GM23248 (cell line): Measurements from ENCODE around the gene SCAMP2. TPM values are rescaled to one million over a fixed set of nuclear protein-coding genes. Genes with fewer than 3 reads are reported as not detected.

Experiments used
- DNase-seq: peaks from one replicate; pipeline ENCODE4 v3.0.0-alpha.2; 2015
- H2AFZ ChIP-seq: fragments of 200-600 bp; sonication (generic); 2 replicates; pipeline ENCODE4 v1.6.1; 2016; ENCODE audit warnings: antibody characterized with exemption
- H3F3A ChIP-seq: fragments of 200-600 bp; sonication (generic); 2 replicates; pipeline ENCODE4 v1.6.1; 2016; ENCODE audit warnings: mild to moderate bottlenecking, antibody characterized with exemption, mixed run types; ENCODE audit not compliant: insufficient read depth
- H3K27ac ChIP-seq: fragments of 200-600 bp; sonication (generic); 2 replicates; pipeline ENCODE4 v1.5.1; 2016; ENCODE audit warnings: mild to moderate bottlenecking
- H3K27me3 ChIP-seq: fragments of 200-600 bp; sonication (generic); replicated peaks from 2 replicates; pipeline ENCODE4 v1.6.1; 2016; ENCODE audit warnings: mild to moderate bottlenecking; ENCODE audit not compliant: insufficient read depth
- H3K36me3 ChIP-seq: fragments of 200-600 bp; sonication (generic); 2 replicates; pipeline ENCODE4 v1.6.1; 2016; ENCODE audit warnings: low read depth, mild to moderate bottlenecking
- H3K4me1 ChIP-seq: fragments of 200-600 bp; sonication (generic); 2 replicates; pipeline ENCODE4 v1.6.1; 2016; ENCODE audit warnings: mild to moderate bottlenecking; ENCODE audit not compliant: insufficient read depth
- H3K4me2 ChIP-seq: fragments of 200-600 bp; sonication (generic); one replicate; pipeline ENCODE4 v1.6.1; 2016; ENCODE audit warnings: mild to moderate bottlenecking; ENCODE audit not compliant: unreplicated experiment
- H3K4me3 ChIP-seq: fragments of 200-600 bp; sonication (generic); 2 replicates; pipeline ENCODE4 v1.5.1; 2016; ENCODE audit warnings: mild to moderate bottlenecking
- H3K79me2 ChIP-seq: fragments of 200-600 bp; sonication (generic); 2 replicates; pipeline ENCODE4 v1.6.1; 2016; ENCODE audit warnings: mild to moderate bottlenecking; ENCODE audit not compliant: insufficient read depth
- H3K9ac ChIP-seq: fragments of 200-600 bp; sonication (generic); 2 replicates; pipeline ENCODE4 v1.6.1; 2016; ENCODE audit warnings: mild to moderate bottlenecking
- H3K9me2 ChIP-seq: fragments of 200-600 bp; sonication (generic); 2 replicates; pipeline ENCODE4 v1.6.1; 2016; ENCODE audit warnings: mixed run types, mild to moderate bottlenecking, moderate library complexity; ENCODE audit not compliant: insufficient read depth
- H3K9me3 ChIP-seq: fragments of 200-600 bp; sonication (generic); one replicate; pipeline ENCODE4 v1.6.1; 2017; ENCODE audit warnings: low read depth
- H4K20me1 ChIP-seq: fragments of 200-600 bp; sonication (generic); 2 replicates; pipeline ENCODE4 v1.6.0; 2016; ENCODE audit not compliant: insufficient read depth
- EZH2 ChIP-seq: fragments of 200-600 bp; sonication (generic); IDR thresholded peaks from 2 replicates; pipeline ENCODE4 v1.6.1; 2018; ENCODE audit warnings: antibody characterized with exemption, mild to moderate bottlenecking; ENCODE audit not compliant: insufficient read depth, poor library complexity, severe bottlenecking
- EZH2phosphoT487 ChIP-seq: fragments of 200-600 bp; sonication (generic); IDR thresholded peaks from 2 replicates; pipeline ENCODE4 v1.6.1; 2018; ENCODE audit warnings: antibody characterized with exemption, moderate library complexity, mild to moderate bottlenecking, low read depth; ENCODE audit not compliant: insufficient read depth
- WGBS, 2 experiments: methylation state at CpG; one replicate each; pipeline ENCODE4 v1.1.6; 2015 to 2017; ENCODE audit warnings: low lambda C conversion rate in 2 of 2, low coverage in 1 of 2; ENCODE audit errors: missing lambda C conversion rate in 2 of 2; 5-methylcytosine and 5-hydroxymethylcytosine counted together
- in situ Hi-C: fragments of 300-500 bp; cut with MboI; formaldehyde crosslinking; loops from 2 replicates; pipeline ENCODE4 v1.15.0; 2020
- polyA plus RNA-seq: library from polyadenylated mRNA; unstranded; fragments of >200 nt; fragmentation: Nextera tagmentation; extraction: Ambion mirVana; gene quantifications from 2 replicates; pipeline ENCODE4 v1.2.1, GENCODE V29; 2016
- total RNA-seq: library from RNA; depleted of rRNA; stranded (reverse); fragments of >200 nt; shearing (Covaris generic); gene quantifications from 2 replicates; pipeline ENCODE4 v1.2.3, GENCODE V29; 2014

The SCAMP2 gene
- total and polyA plus RNA-seq, 2 experiments from 2014 or later = 28.7 to 83.0 TPM

DNA sequence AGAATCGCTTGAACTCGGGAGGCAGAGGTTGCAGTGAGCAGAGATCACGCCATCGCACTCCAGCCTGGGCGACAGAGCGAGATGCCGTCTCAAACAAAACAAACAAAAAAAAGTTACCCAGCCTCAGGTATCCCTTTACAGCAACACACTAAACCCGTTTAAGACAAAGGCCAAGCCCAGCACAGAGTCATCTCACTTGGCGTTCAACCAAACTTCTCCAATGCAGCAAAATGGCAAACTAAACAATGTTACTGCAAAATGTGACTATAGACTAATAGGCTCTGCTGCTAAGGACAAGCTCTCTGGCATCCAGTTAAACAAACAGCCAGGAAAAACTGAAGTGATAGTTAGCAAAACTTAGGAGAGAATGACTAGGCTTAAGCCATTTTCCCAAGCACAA lies 39.9 kb upstream of the SCAMP2 start:
- Histone ChIP-seq H3F3A (no peaks in the 10 kb centered on the region), H3K36me3 (peaks cover 21% of the 10 kb centered on the region; the same call in 1 of the 2 replicates), H3K9me2 (no peaks in the 10 kb centered on the region), H3K9me3 (no peaks in the 10 kb centered on the region), H3K9ac (no peak overlapping the region), H3K79me2 (no peaks in the 10 kb centered on the region), H2AFZ (no peak overlapping the region), H3K4me1 (no peaks in the 10 kb centered on the region), H4K20me1 (no peaks in the 10 kb centered on the region), H3K27me3 (no peaks in the 10 kb centered on the region), H3K27ac (no peak overlapping the region), H3K4me2 (no peak overlapping the region), H3K4me3 (no peak overlapping the region)
- 83 to 93% methylated on average over 9 of the region's 9 CpGs for WGBS, 2 experiments
- no peak for TF ChIP-seq EZH2phosphoT487
- TF ChIP-seq EZH2 = no peak
- DNase-seq = peak; percentile 27
- in situ Hi-C loops = no loop called here

DNA sequence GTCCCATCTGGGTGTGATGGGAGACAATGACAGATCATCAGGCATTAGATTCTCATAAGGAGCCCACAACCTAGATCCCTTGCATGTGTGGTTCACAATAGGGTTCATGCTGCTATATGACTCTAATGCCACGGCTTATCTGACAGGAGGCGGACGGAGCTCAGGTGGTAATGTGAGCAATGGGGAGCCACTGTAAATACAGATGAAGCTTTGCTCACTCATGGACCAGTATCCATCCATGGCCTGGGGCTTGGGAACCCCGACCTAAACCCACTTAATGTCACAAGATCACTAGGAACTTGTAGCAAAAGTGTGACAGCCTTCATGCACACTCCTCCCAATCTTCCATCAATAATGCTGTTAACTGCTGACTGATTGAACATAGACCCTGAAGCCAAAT lies 35.5 kb upstream of the SCAMP2 start:
- in situ Hi-C loops = no loop called here
- no peak overlapping the region for H2AFZ ChIP-seq

DNA sequence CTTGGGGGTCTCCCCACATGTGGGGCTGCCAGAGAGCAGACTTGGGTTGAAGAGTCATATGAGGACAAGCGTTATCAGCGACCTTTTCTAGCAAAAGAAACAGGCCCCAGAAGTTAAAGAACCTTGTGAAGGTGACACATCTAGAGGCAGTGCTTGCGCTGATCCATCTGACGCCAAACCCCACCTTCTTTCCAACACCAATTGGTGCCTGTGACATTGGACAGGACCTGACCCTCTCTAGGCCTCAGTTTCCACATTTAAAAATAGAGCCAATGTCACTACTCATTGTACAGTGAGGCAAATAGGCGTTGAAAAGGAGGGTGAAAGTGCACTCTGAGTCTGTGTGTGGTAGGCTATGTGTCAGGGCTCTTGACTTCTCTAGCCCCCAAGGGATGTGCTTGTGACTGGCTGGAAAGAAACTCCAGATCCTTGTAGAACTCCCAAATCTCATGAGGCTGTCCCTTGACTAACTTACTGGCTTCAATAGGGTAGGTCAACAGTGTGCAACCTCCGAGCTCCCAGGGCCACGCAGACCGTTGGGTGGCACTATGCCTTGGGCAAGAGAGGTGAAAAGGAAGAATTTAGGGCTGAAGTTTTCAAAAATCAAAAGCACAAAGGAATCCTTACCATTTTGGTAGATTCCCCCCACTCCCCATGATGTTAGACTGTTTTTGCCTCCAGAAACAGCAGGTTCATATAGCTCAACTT lies 34.2 kb upstream of the SCAMP2 start:
- Histone ChIP-seq H3K9me3 (no peaks in the 10 kb centered on the region), H2AFZ (peak overlapping the region; percentile 100), H3K4me1 (peaks cover 12% of the 10 kb centered on the region), H3K27ac (peak overlapping the region; percentile 88), H3K4me2 (peak overlapping the region; percentile 91), H3K79me2 (peaks cover 37% of the 10 kb centered on the region), H3F3A (peaks cover 16% of the 10 kb centered on the region), H3K9ac (peak overlapping the region; percentile 96), H3K9me2 (no peaks in the 10 kb centered on the region), H3K4me3 (peak overlapping the region; percentile 98), H3K27me3 (no peaks in the 10 kb centered on the region), H4K20me1 (0 out of 2 replicates have a peak, but pooled peaks cover 6% of the 10 kb centered on the region), H3K36me3 (peaks cover 17% of the 10 kb centered on the region)
- DNase-seq = peak; percentile 65
- TF ChIP-seq EZH2phosphoT487 (no peak), EZH2 (no peak)
- in situ Hi-C loops = no loop called here
- 45 to 47% methylated on average over 8 of the region's 8 CpGs for WGBS, 2 experiments

More for the DNA sequence above, 35.5 kb upstream of the SCAMP2 start:
- Histone ChIP-seq H3K27ac (no peak overlapping the region), H3K4me3 (no peak overlapping the region), H3K4me1 (peaks cover 11% of the 10 kb centered on the region), H3K9ac (no peak overlapping the region), H3K36me3 (peaks cover 11% of the 10 kb centered on the region), H3K9me3 (no peaks in the 10 kb centered on the region), H3K79me2 (peaks cover 28% of the 10 kb centered on the region), H4K20me1 (0 out of 2 replicates have a peak, but pooled peaks cover 6% of the 10 kb centered on the region), H3K4me2 (no peak overlapping the region), H3K27me3 (no peaks in the 10 kb centered on the region), H3K9me2 (no peaks in the 10 kb centered on the region), H3F3A (peaks cover 16% of the 10 kb centered on the region)
- DNase-seq = no peak
- TF ChIP-seq EZH2 = no peak
- no peak for TF ChIP-seq EZH2phosphoT487
- 94 to 97% methylated on average over 4 of the region's 4 CpGs for WGBS, 2 experiments

DNA sequence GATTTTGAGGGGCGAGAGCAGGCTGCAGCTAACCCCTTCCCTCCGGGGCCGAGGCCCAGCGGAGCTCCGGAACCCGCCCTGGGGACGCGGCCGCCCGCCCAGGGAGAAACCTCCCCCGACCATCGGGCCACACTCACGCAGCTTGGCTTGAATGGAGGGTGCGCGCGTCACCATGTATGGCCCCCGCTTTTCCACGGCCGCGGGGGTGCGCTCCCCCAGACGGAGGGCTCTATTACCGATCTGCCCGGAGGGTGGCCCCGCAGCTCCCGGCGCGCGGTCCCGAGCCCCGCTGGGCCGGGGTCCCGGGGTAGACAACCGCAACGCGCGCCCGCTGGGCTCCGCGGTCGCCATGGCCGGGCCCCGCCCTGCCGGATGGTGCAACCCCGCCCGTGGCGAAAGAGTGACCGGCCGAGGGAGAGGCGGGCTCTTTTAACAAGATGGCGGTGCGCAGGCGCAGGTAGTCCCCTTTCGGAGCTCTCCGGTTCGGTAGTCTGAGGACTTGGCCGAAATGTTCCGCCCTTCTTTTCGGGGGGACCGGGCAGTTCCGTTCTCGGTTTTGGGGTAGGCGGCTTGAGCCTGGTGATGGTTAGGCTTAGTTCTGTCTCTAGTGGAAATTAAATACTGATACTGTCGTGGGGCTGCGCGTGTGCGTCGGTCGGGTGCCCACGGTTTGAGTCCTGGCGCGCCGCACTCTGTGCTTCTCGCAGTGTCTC lies 33.4 kb upstream of the SCAMP2 start, which contains the start of gene FAM219B:
TSS of gene FAM219B (minus strand) at position 402 of the 713 bp plus-strand sequence. CDS start at position 351, 51 bp downstream.
- peaks cover 17% of the 10 kb centered on the region for H3K36me3 ChIP-seq
- H3K4me2 ChIP-seq = peak within 1 kb of the TSS; percentile 91
- H3K27me3 ChIP-seq = no peaks in the 10 kb centered on the region
- 0 out of 2 replicates have a peak, but pooled peaks cover 6% of the 10 kb centered on the region for H4K20me1 ChIP-seq
- peaks cover 20% of the 10 kb centered on the region for H3F3A ChIP-seq
- peaks cover 41% of the 10 kb centered on the region for H3K79me2 ChIP-seq
- no peaks in the 10 kb centered on the region for H3K9me2 ChIP-seq
- TF ChIP-seq EZH2 (no peak), EZH2phosphoT487 (no peak)
- peak within 1 kb of the TSS; percentile 100 for H2AFZ ChIP-seq
- WGBS, 2 experiments = 1 to 3% methylated on average over 38 to 59 of the region's 74 CpGs
- H3K4me1 ChIP-seq = peaks cover 12% of the 10 kb centered on the region
- H3K9ac ChIP-seq = peak within 1 kb of the TSS; percentile 96
- peak within 1 kb of the TSS; percentile 88 for H3K27ac ChIP-seq
- H3K4me3 ChIP-seq = peak within 1 kb of the TSS; percentile 98
- DNase-seq = peak; percentile 99
- H3K9me3 ChIP-seq = no peaks in the 10 kb centered on the region
- in situ Hi-C loops = no loop called here
